Nucleus accumbens (tissue), 56 donors: ENCODE results near the gene METTL21A.
A peak's percentile ranks its signal among the peaks of the same experiment; 100 is the strongest.

Source experiments
- DNase-seq, 56 donors: peaks; one replicate each; lab custom pipeline; 2025; lab: John Stamatoyannopoulos, UW

METTL21A gene

GRCh38 chr2:207624185-207625013 is 795 bp downstream of the METTL21A start:
- DNase-seq, result peak in 46 of 56 donors; percentile 10 to 78 (median 61)

- DNase-seq, result no peak
Observed at GRCh38 chr2:207621501-207622039, 3.6 kb downstream of the METTL21A start.

GRCh38 chr2:207619764-207620203 is 5.4 kb downstream of the METTL21A start:
- DNase-seq, result no peak

- no peak for DNase-seq
Observed at GRCh38 chr2:207617011-207617671, 8.1 kb downstream of the METTL21A start.

GRCh38 chr2:207616185-207616584 is 9.0 kb downstream of the METTL21A start:
- DNase-seq, result no peak

GRCh38 chr2:207614824-207615223 is 10.4 kb downstream of the METTL21A start:
- DNase-seq, result no peak

GRCh38 chr2:207612714-207613113 is 12.5 kb downstream of the METTL21A start:
- no peak for DNase-seq

GRCh38 chr2:207606829-207607228 is 18.4 kb downstream of the METTL21A start:
- no peak for DNase-seq

- no peak for DNase-seq
Observed at GRCh38 chr2:207606399-207606798, 18.8 kb downstream of the METTL21A start.

- DNase-seq, result no peak
Observed at GRCh38 chr2:207603486-207603885, 21.7 kb downstream of the METTL21A start.

- no peak for DNase-seq
Observed at GRCh38 chr2:207601774-207602173, 23.4 kb downstream of the METTL21A start.

- no peak for DNase-seq
Observed at GRCh38 chr2:207600231-207600630, 25.0 kb downstream of the METTL21A start.

GRCh38 chr2:207599636-207600035 is 25.6 kb downstream of the METTL21A start:
- DNase-seq, result no peak

GRCh38 chr2:207594731-207595130 is 30.5 kb downstream of the METTL21A start:
- no peak for DNase-seq

GRCh38 chr2:207594264-207594663 is 30.9 kb downstream of the METTL21A start:
- DNase-seq, result no peak

GRCh38 chr2:207593277-207593676 is 31.9 kb downstream of the METTL21A start:
- no peak for DNase-seq

- no peak for DNase-seq
Observed at GRCh38 chr2:207589143-207589542, 36.1 kb downstream of the METTL21A start.

GRCh38 chr2:207587305-207587704 is 37.9 kb downstream of the METTL21A start:
- no peak for DNase-seq

GRCh38 chr2:207584952-207585351 is 40.2 kb downstream of the METTL21A start:
- no peak for DNase-seq

- no peak for DNase-seq
Observed at GRCh38 chr2:207571370-207571769, 53.8 kb downstream of the METTL21A start.

GRCh38 chr2:207567671-207568070 is 57.5 kb downstream of the METTL21A start:
- DNase-seq, result no peak
